Panc1 (cell line): ENCODE data around the gene ZNF816. TPM values are rescaled to one million over a fixed set of nuclear protein-coding genes. Genes with fewer than 3 reads are reported as not detected.

ENCODE experiments used
- ATAC-seq: fragments of 200-7000 bp; cut with Tn5 transposase; 2 replicates; pipeline ENCODE4 v1.9.1; 2020; ENCODE audit warnings: mild to moderate bottlenecking, moderate library complexity
- BruUV-seq: library from RNA; stranded (reverse); fragments of 400-500 nt; replicated peaks from 2 replicates; lab custom pipeline; 2021; lab: Mats Ljungman, UMichigan
- CTCF ChIA-PET: fragments of 300-600 bp; sonication (Branson Sonifier 250); formaldehyde crosslinking; loops from one replicate; lab custom pipeline; 2022; ENCODE audit warnings: antibody characterized with exemption; lab: Charles Lee
- POLR2A ChIA-PET: fragments of 300-600 bp; sonication (Branson Sonifier 250); formaldehyde crosslinking; loops from one replicate; lab custom pipeline; 2022; ENCODE audit warnings: antibody characterized with exemption; lab: Charles Lee
- DNase-seq: peaks from one replicate; pipeline ENCODE4 v3.0.0-alpha.2; 2010; ENCODE audit warnings: low read depth, low spot score
- H3K27ac ChIP-seq: 2 replicates; pipeline ENCODE4 v1.5.1; 2011; ENCODE audit warnings: mild to moderate bottlenecking, low read length, inconsistent platforms
- H3K27me3 ChIP-seq: fragments of 200-500 bp; sonication (Bioruptor generic); 2 replicates; pipeline ENCODE4 v1.6.0; 2014; ENCODE audit warnings: low read length, inconsistent platforms; ENCODE audit not compliant: control insufficient read depth, insufficient read depth
- H3K36me3 ChIP-seq: fragments of 200-500 bp; sonication (Bioruptor generic); 2 replicates; pipeline ENCODE4 v1.5.1; 2014; ENCODE audit warnings: inconsistent platforms, mild to moderate bottlenecking, low read length, moderate library complexity; ENCODE audit not compliant: control insufficient read depth, insufficient read depth
- H3K4me1 ChIP-seq: 2 replicates; pipeline ENCODE4 v1.5.1; 2011; ENCODE audit warnings: inconsistent platforms, mild to moderate bottlenecking, low read length, moderate library complexity; ENCODE audit not compliant: control insufficient read depth, insufficient read depth
- H3K4me3 ChIP-seq, 2 experiments: 2 replicates each; pipeline ENCODE4 v1.5.1; 2011 to 2012; ENCODE audit warnings: low read depth in 2 of 2, low read length in 2 of 2, mild to moderate bottlenecking in 2 of 2, inconsistent platforms in 1 of 2, moderate library complexity in 1 of 2
- H3K9me3 ChIP-seq: fragments of 200-500 bp; sonication (Bioruptor generic); 2 replicates; pipeline ENCODE4 v1.5.1; 2014; ENCODE audit warnings: low read depth, mild to moderate bottlenecking, inconsistent platforms, low read length, moderate library complexity; ENCODE audit not compliant: control insufficient read depth, insufficient read depth
- CTCF ChIP-seq: fragments of 450-650 bp; IDR thresholded peaks from 2 replicates; pipeline ENCODE4 v1.5.1; 2017; ENCODE audit warnings: mild to moderate bottlenecking
- POLR2AphosphoS5 ChIP-seq: IDR thresholded peaks from 2 replicates; pipeline ENCODE4 v1.6.1; 2012; ENCODE audit warnings: mild to moderate bottlenecking, low read depth, low read length, moderate library complexity
- REST ChIP-seq, 2 experiments: IDR thresholded peaks; 2 replicates each; pipeline ENCODE4 v1.6.1; 2011 to 2012; ENCODE audit warnings: low read depth in 2 of 2, control low read depth in 1 of 2, low read length in 1 of 2, mild to moderate bottlenecking in 1 of 2, moderate library complexity in 1 of 2; ENCODE audit not compliant: insufficient read depth in 1 of 2
- SIN3A ChIP-seq: IDR thresholded peaks from 2 replicates; pipeline ENCODE4 v1.6.1; 2012; ENCODE audit warnings: low read depth, mild to moderate bottlenecking, low read length, moderate library complexity, borderline replicate concordance; ENCODE audit not compliant: insufficient read depth
- TCF7L2 ChIP-seq: IDR thresholded peaks from 2 replicates; pipeline ENCODE4 v1.6.1; 2011; ENCODE audit warnings: mild to moderate bottlenecking, low read depth, low read length, inconsistent platforms
- in situ Hi-C: cut with HindIII; loops from 2 replicates; pipeline ENCODE4 v1.10.0; 2016; ENCODE audit warnings: low sequenced_read_pairs, low pct_unique_long_range_greater_than_20kb
- intact Hi-C: fragments of 100-400 bp; cut with micrococcal nuclease; formaldehyde crosslinking; loops from one replicate; pipeline ENCODE4 v1.10.0; 2022; ENCODE audit not compliant: unreplicated experiment
- total RNA-seq: library from RNA; stranded (reverse); gene quantifications from one replicate; pipeline ENCODE4 v1.2.1, GENCODE V29; 2021; ENCODE audit not compliant: unreplicated experiment

ZNF816 gene
- total RNA-seq, 1 experiment from 2014 or later, result 7.1 TPM

GRCh38 chr19:52967772-52968171 lies 5.1 kb upstream of the ZNF816 start:
- no peak for ATAC-seq
- CTCF ChIA-PET, result no interaction called here
- POLR2A ChIA-PET, result no interaction called here
- intact Hi-C loops, result no loop called here
- Histone ChIP-seq H3K9me3 (peaks cover 4% of the 10 kb centered on the region; the same call in 1 of the 2 replicates), H3K27me3 (no peaks in the 10 kb centered on the region), H3K36me3 (no peaks in the 10 kb centered on the region), H3K4me3 (no peak overlapping the region), H3K27ac (no peak overlapping the region), H3K4me1 (no peaks in the 10 kb centered on the region; the same call in 1 of the 2 replicates)
- no peak for DNase-seq
- TF ChIP-seq REST (IDR thresholded peaks at IDR 0.05; ENCODE audit: insufficient read depth in 1 of 2, low read depth in 2 of 2, low read length in 1 of 2) (no peak), CTCF (no peak), POLR2AphosphoS5 (no peak), SIN3A (no peak), TCF7L2 (no peak)
- BruUV-seq, result no TSS peak
- in situ Hi-C loops, result no loop called here

- TF ChIP-seq POLR2AphosphoS5 (no peak), REST (IDR thresholded peaks at IDR 0.05; ENCODE audit: insufficient read depth in 1 of 2, low read depth in 2 of 2, low read length in 1 of 2) (no peak), CTCF (no peak), TCF7L2 (no peak), SIN3A (no peak)
- Histone ChIP-seq H3K4me1 (no peaks in the 10 kb centered on the region; the same call in none of the 2 replicates), H3K9me3 (peaks cover 6% of the 10 kb centered on the region; the same call in 1 of the 2 replicates), H3K27ac (peak overlapping the region; percentile 79), H3K27me3 (no peaks in the 10 kb centered on the region), H3K4me3 (peak overlapping the region; percentile 78 to 87), H3K36me3 (no peaks in the 10 kb centered on the region; the same call in 1 of the 2 replicates)
- no peak for DNase-seq
- ChIA-PET POLR2A (no interaction called here), CTCF (interaction anchor here (0.6 to 1.1 kb wide), 2 partner anchors 19 to 31 kb away, joined by 4 to 11 read pairs; no protein-coding TSS in a partner anchor)
- intact Hi-C loops (no loop called here), in situ Hi-C loops (no loop called here)
- no TSS peak for BruUV-seq
- peak; percentile 67 for ATAC-seq
Measured at GRCh38 chr19:52963247-52963618, 552 bp upstream of the ZNF816 start.
